Stimulated activated CD8-positive, alpha-beta memory T cell treated with anti-CD3 and anti-CD28 coated beads, Interleukin-2, amount 100 ng/mL, for 48 hours (primary cell): ENCODE measurements around the gene CHCHD6.
A peak's percentile ranks its signal among the peaks of the same experiment; 100 is the strongest.

Experiments
- DNase-seq, 2 donors: peaks; one replicate each; pipeline ENCODE4 v3.0.0-alpha.2; 2020; ENCODE audit warnings: low read depth in 2 of 2

CHCHD6 gene

GRCh38 chr3:126743350-126743749, 39.3 kb downstream of the CHCHD6 start:
- DNase-seq: no peak

- DNase-seq: no peak
Measured at GRCh38 chr3:126743781-126744180, 39.7 kb downstream of the CHCHD6 start.

DNA sequence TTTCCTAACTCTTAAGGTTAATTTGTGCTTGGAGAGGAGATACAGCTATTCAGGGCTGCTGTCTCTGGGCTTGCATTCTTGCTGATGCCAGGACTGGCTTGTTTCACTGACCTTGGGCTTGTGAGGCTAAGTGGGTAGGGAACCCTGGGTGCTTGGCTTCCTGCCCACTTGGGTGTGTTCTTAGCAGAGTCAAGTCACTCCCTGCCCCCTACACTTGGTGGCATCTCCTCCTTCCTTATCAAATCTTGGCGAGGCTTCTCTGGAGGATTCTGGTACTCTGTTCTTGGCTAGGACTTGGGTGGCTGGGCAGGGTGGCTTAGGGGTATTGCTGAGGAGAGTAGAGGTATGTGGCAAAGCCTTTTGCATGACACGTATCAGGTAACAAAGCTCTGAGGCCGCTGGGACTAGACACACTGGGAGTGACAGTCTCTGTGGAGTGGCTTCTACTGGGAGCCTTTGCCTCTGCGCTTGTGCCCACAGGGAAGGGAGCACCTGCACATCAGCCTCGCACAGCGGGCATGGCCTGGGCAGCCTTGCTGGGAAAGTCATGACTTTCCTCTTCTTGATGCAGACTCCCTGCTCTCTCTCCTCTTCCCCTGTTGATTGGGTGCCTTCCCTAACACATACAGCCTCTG, 41.8 kb downstream of the CHCHD6 start:
- no peak for DNase-seq

GRCh38 chr3:126746395-126747177, 42.5 kb downstream of the CHCHD6 start:
- DNase-seq: no peak

DNA sequence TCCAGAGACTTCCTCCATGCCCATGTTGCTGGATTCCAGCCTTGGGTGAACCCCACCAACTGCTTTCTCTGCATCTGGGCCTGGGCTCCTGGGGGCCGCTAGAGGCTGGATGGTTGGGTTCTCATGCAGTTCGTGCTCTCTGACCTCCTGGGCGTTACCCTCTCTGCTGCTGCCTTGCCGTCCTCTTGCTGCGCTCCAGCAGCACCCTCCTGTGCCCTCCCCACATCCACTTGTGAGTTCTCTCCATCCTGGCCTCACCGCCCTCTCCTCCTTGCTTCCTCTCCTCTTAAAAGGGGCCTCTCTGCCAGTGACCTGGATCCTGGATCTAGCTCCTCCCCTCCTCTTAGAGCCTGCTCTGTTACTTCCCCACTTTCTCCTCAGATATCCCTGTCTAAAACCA, 43.7 kb downstream of the CHCHD6 start:
- DNase-seq: no peak

- DNase-seq: no peak
Measured at GRCh38 chr3:126748701-126749546, 44.9 kb downstream of the CHCHD6 start.

DNA sequence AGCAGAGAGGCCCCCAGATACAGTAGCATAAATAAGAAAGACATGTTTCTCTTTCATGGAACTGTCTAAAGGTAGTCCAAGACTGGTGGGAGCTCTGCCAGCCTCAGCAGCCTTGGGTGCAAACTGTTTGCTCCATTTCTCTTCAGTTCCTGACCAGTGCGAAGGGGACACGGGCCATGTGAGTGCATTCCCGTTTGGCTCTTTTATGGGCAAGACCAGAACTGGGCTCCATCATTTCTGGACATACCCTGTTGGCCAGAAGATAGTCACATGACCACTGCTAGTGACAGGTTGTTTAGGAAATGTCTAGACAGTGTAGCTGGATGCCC, 45.5 kb downstream of the CHCHD6 start:
- DNase-seq: no peak

DNA sequence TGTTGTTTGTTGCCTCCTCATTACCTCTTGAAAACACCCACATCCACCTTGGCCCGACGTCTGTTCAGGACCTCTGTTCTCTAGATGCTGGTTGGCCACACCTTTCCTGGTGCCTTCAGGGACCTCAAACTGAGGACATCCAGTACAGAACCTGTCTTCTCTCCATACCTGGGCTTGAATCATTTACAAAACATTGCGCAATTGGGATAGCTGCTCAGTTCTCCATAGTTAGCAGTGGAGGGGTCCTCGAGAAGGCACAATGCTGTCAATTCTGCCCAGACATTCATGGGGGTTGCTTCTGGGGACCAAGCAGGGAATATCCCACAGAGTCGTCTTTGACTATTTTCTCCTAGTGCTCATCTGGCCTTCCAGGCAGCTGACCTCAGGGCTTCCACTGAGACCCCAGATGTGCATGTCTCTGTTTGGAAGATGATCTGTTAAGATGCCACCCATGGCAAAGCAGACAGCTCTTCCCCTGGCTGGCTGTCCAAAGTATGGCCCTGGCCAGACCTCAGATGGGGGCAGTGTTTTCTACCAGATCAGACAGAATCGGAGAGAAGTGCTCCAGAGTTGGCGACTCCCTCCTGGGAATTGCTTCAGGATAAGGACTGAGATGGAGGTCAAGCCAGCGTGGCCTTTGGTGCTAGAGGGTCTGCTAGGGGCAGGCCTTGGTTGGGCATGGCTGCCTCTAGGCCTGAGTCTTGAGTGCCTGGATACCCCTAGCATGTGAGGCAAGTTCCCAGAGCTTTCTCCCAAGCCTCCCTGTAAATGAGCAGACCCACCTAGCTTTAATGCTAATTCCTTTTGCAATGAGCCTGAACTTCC, 46.1 kb downstream of the CHCHD6 start:
- DNase-seq: no peak

GRCh38 chr3:126750756-126751121, 46.7 kb downstream of the CHCHD6 start:
- no peak for DNase-seq

DNA sequence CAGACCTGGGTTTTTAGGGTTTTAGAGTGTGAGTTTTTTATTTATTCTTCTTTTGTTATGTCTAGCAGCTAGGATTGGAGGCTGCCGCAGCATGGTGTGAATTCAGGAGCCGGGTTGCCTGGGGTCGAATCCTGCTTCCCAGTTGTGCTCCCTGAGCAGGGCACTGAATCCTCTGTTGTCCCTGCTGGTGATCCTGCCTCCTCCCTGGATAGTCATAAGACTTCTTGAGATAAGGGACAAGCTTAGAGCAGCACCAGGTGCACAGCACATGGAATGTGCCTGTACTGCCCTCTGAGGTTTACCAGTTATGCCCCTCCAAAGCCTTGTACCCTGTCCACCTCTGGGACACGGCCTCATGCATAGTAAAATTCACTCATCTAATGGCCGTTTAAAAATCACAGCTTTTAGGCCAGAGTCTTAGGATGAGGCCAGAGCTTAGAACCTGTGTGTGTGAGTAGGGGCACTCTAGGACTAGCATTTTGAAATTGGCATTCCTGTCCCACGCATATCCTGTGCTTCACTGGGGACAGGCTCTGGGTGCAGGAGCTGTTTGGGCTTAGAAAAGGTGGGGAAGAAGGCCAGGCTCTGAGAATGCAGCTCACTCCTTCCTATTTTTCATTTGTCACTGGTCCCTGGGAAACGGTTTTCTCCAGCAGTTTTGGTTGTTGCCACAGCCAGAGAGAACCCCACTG, 47.7 kb downstream of the CHCHD6 start:
- DNase-seq: no peak

- peak; percentile 16 to 38 for DNase-seq
Measured at GRCh38 chr3:126752303-126753190, 48.5 kb downstream of the CHCHD6 start.

- no peak for DNase-seq
Measured at GRCh38 chr3:126753191-126754160, 49.4 kb downstream of the CHCHD6 start.

DNA sequence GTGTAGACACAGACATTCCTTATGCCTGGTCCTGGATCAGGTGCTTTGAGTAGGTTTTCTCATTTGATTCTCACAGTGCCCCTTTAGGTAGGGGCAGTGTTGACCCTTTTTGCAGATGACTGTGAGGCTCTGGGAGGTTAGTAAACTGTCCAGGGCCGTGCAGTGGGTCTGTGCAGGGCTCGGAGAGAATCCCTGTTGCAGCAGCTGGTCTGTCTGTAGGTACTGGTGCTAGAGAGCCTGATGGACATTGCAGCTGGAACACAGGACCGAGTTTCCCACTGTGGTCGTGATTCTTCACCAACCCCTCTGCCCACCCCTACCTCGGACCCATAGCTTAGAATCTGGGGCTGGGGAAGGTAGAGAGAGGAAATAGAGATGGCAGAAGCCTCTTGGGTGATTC, 51.8 kb downstream of the CHCHD6 start:
- DNase-seq: no peak

DNA sequence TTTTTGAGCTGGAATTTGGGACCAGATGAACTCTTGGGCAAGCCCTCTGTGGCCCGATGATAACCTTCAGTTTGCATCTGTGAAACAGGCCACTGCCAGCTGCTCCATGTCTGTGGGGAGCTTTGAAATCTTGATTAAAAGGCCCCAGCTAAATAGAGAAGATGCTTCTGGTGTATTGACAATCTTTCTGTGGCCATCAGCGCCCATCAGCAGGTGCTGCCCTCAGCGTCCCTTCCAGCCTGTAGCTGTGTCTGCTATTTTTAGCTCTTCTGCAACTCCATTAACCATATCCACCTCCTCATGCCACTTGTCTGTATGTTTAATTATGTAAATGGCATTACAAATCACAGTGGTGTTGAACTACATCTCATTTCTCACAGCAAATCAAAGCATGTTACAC, 54.0 kb downstream of the CHCHD6 start:
- no peak for DNase-seq

DNA sequence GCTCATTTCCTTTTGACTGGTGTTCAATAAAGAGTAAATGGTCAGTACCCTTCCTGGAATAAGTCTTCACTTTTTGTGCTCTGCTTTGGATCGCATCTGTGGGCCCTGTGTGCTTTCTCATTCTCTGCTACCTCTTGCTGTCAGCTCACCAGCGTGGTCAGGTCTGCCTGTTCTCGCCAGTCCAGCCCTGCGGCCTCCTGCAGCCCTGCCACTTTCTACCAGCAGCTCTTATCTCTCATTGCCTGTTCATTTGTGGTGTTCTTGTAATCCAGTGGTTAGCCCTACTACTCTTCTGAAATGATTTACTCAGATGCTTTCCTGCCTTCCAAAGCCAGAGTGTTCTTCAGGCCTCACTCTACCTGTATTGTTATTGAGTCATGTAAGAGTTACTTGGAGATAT, 54.8 kb downstream of the CHCHD6 start:
- DNase-seq: no peak

- DNase-seq: no peak
Measured at GRCh38 chr3:126760541-126760940, 56.5 kb downstream of the CHCHD6 start.

DNA sequence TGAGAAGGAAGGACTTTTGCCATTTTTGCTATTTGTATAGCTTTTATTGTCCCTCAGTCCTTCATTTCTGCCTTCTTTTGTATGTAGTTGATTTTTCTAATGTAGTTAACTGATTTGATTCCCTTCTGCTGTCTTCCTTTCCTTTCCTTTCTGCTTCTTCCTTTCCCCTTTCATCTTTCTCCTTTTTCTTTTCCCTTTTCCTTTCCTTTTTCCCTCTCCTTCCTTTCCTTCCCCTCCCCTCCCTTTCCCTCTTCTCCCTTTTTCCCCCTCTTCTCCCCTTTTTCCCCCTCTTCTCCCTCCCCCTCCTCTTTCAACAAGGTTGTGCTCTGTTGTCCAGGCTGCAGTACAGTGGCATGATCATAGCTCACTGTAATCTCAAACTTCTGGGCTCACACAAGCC, 59.0 kb downstream of the CHCHD6 start:
- DNase-seq: no peak

GRCh38 chr3:126765187-126766069, 61.4 kb downstream of the CHCHD6 start:
- no peak for DNase-seq
